ENCODE measurements around the gene GNB5.
"Not testable (repeated sequence)": the region's sequence is repeated elsewhere in the genome, so short reads cannot be mapped to it uniquely, and the experiment has no call there.

The GNB5 gene

DNA sequence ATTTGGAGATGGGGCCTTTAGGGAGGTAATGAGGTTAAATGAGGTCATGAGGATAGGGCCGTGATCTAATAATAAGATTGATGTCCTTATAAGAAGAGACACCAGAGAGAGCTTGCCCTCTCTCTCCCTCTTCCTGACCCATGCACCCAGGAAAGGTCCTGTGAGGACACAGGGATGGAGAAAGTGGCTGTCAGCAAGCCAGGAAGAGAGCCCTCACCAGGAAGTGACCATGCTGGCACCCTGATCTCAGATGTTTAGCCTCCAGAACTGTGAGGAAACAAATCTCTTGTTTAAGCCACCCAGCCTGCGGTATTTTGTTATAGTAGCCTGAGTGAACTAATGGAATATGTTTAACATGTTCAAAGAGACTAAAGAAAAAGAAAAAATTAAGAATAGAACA is 15.3 kb upstream of the GNB5 start:
- no peak for DNase-seq

GRCh38 chr15:52204657-52205056 is 13.5 kb upstream of the GNB5 start:
- DNase-seq: no peak

DNA sequence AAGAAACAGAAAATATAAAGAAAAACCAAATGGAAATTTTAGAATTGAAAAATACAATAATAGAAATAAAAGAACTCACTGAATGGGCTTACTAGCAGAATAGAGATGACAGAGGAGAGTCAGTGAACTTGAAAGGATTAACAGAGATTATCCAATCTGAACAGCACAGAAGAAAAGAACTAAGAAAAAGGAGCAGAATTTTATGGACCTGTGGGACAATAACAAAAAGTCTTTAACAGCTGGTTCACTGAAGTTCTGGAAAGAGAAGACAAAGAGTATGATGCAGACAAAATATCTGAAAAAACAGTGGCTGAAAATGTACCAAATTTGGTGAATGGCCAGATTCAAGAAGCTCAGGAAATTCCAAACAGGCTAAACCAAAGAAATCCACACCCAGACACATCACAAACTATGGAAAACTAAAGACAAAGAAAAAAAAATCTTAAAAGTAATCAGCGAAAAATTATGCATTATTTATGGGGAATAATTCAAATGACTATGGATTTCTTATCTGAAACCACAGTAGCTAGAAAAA is 9.7 kb upstream of the GNB5 start:
- no peak for DNase-seq

DNA sequence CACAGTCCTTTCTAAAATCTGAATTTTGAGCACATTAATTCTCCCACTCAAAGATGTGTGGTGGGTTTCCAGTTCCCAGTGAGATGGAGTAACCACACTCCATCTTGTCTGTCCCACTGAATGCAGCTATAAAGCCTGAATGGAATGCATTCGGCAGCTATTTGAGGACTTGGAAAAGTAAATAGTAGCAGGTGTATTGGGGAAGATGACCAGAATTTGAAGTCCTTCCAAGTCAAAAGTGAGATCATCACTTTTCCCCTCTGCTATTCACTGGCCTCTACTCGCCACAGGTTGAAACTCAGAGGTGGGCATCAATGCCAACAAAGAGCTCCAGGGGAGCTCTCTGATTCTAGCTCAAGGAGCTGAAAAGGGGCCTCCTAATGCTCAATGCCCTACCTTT is 8.1 kb upstream of the GNB5 start:
- no peak for DNase-seq

DNA sequence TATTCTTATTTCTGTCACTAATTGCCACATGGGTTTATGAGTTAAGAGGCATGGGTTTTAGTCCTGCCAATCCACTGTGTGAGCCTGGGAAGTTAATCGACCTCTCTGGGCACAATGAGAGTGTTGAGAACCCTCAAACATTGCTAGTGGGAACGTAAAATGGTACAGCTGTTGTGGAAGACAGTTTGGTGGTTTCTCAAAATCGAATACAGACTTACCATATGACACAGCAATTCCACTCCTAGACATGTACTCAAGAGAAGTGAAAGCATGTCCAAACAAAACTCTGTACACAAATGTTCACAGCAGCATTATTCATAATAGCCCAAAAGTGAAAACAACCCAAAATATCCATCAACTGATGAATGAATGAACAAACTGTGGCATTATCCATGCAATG is 5.7 kb upstream of the GNB5 start:
- no peak for DNase-seq

DNA sequence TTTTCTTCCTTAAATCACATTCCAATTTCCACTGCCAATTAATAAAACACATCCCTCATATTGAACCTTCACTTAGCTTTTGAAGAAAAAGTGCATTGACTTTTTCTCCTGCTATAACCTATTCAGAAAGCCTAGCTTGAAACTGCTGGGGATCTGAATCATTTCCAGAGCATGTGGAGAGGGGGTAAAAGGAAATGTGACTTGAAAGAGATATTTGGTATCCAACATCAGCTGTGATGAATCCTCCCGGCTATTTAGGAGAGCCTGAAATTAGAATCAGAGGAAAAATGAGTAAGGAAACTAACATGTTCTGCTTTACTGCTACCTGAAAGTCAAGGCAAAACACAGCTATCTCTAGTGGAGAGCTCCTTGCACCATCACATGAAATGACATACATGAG is 2.6 kb upstream of the GNB5 start:
- DNase-seq: no peak

DNA sequence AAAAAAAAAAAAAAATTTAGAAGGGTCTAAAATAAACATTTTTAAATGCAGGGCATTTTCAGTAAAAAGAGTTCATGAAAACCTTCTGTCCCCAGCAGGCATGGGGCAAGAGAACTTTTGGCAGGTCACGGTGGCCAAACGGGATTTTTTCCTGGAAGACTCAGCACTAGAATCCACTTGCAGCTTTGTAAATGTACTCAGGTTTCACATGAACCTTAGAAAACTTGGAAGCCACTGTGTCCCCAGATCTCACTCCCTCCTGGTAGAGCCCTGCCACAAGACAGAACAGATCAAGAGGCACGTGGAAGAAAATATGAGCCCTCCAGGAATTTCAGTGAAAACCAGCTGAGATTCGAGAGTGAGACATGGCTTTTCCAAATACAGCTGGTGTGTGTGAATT is 2.1 kb upstream of the GNB5 start:
- DNase-seq: no peak

- DNase-seq: no peak
Observed at GRCh38 chr15:52186651-52187486, 4.3 kb downstream of the GNB5 start.

GRCh38 chr15:52185151-52185561 is 6.0 kb downstream of the GNB5 start:
- DNase-seq: no peak

GRCh38 chr15:52184721-52185120 is 6.5 kb downstream of the GNB5 start:
- DNase-seq: no peak

DNA sequence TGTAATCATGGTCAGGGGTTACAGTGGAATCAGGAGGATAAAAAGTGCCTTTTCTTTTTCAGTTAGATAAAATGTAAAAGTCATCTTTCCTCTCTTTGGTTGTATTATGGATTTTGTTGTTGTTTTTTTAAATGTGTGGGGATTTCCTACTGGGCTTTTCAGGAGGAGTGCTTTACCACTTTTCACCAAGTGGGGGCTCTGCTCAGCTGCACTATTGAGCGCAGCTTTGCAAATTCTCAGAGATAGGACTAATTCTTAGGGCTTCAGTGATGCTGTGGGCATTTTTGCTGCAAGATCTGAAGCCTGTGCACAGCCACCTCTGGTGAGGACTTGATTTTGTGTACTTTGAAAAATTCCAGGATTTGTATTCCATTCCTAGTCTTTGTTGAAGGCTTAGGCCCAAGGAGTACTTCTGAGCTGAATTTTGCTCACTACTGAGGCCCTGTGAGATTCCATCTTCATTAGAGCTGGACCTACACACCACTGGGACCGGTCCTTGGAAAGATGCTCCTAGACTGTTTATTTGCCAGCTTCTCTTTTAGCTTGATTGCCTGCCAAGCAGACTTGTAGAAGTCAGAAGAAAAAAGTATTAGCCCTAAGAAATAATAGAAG is 7.5 kb downstream of the GNB5 start:
- DNase-seq: no peak

DNA sequence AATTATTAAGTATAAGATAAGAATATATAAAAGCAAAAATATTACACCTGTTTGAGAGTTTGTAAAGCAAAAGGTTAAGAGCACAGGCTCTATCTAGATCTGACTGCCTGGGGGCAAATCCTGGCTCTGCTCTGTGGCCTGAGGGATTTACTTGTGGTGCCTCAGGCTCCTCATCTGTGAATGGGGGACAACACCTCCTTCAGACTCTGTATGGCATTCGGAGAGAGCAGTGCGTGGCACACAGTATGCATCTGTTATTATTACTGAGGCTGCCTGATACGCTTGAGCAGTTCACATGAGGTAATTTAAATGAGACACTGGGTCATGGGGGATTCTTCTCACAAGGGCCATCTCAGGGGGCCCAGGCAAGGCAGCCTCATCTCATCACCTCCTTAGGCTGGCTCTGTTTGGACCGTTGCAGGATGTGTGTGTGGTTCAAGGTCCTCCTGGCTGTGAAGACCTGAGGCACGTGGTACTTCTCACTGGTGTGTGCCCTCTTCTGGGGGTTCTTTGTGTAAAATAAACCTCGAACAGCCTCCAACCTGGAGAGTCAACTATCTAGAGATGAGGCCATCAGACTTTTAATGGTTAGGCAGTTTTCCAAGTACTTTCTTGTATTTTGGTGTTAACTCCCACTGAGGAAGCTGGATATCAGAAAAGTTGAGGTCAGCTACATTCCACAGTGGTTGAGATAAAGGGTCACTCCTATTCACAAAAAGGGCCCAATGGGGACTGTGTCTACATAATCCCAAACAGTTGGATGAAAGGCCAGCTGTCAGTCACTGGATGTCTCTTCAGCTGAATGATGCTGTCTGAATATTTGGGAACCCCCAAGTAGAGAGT is 9.0 kb downstream of the GNB5 start:
- no peak for DNase-seq

- no peak for DNase-seq
Observed at GRCh38 chr15:52180851-52181450, 10.2 kb downstream of the GNB5 start.

GRCh38 chr15:52180196-52180835 is 10.9 kb downstream of the GNB5 start:
- peak; percentile 40 for DNase-seq

DNA sequence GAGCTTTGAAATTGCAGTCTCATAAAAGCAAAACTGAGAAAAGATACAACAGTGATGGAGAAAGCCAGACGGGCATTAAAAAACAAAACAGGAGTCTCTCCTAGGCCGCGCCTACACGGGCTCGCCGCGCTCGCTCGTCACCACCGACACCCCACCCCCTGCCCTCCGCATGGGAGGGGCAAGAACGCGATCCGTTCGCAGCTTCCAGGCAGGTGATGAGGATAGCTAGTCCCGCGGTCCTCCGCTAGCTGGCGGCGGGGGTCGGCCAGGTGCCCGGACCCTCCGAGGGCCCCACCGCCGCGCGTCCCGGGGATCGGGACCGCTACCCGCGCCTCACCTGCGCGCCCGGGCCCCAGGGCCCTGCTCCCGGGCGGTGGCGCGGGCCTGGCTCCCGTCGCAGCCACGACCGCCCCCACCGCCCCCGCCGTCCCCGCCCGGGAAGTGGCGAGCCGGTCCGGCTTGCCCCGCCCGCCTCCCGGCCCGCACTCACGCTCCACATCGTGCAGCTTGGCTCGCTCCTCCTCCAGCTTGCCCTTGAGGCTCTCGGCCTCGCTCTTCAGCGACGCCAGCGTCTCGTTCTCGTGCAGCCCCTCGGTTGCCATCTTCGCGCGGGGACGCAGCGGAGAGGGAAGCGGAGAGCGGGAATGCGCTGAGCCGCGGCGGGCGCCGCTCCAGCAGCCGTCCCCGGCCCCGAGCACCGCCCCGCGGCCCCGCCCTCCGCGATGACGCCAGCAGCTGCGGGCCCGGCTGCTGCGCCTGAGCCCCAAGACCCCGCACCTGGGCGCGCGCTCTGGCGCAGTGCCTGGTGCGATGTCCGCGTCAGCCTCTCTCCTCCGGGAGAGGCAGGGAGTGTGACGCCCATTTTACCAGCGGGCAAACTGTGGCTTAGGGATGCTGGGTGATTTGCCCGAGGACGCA is 11.7 kb downstream of the GNB5 start:
- peak; percentile 90 for DNase-seq

DNA sequence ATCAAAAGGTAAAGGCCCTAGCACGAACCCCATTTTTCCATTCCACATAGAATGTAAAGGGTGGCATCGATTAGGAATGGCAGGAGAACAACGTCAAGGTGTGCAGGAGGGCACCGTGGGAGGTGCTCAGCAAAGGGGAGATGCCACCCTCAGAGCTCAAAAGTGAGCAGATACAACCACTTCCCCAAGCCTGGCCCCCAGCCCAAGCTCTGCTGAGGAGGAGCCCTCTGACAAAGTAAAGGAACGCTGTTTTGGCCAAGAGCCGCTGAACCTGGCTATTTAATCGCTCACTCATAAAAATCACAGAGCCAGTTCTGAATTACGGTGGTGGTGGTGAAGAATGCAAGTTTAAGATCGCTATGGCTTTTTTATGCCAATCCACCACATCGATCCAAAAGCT is 12.4 kb downstream of the GNB5 start:
- no peak for DNase-seq

DNA sequence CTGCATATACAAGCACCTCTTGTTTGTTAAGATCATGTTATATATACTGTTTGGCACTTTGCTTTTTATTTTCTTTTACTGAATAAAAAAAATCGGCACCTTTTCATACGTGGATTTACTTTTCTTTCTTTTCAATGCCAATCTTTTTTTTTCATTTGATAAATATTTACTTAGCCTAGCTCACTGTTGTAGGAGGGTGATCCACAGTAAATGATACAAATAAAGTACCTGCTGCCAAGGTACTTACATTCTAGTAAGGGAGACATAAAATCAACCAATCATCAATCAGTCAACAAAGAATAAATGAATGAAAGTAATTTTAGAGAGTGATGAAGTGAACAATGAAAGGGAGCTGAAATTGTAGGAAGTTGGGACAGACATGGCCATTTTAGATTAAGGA is 18.3 kb downstream of the GNB5 start:
- no peak for DNase-seq

GRCh38 chr15:52171807-52172206 is 19.4 kb downstream of the GNB5 start:
- no peak for DNase-seq

DNA sequence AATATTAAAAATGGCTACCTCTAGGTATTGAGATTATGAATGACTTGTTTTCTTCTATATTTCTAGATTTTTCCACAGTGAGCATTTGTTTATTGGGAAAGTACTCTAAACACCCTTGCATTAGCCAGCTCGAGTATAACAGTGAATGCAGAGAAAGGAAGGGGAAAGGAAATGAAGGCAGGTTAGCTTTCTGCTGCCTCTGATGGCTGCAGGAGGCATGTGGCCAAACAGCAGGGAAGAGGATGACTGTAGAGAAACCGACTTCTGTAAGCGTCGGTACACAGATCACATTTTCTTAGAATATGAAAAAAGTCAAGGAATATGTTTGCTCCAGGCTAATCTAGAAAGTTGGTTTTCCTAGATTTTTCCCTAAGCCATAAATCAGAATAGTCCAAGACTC is 19.8 kb downstream of the GNB5 start:
- no peak for DNase-seq

DNA sequence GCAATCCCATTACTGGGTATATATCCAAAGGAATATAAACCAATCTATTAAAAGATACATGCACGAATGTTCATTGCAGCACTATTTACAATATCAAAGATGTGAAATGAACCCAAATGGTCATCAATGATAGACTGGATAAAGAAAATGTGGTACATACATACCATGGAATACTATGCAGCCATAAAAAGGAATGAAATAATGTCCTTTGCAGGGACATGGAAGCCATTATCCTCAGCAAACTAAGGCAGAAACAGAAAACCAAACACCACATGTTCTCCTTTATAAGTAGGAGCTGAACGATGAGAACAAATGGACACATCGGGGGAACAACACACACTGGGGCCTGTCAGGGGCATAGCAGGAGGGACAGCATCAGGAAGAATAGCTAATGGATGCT is 21.0 kb downstream of the GNB5 start:
- not testable (repeated sequence) for DNase-seq

DNA sequence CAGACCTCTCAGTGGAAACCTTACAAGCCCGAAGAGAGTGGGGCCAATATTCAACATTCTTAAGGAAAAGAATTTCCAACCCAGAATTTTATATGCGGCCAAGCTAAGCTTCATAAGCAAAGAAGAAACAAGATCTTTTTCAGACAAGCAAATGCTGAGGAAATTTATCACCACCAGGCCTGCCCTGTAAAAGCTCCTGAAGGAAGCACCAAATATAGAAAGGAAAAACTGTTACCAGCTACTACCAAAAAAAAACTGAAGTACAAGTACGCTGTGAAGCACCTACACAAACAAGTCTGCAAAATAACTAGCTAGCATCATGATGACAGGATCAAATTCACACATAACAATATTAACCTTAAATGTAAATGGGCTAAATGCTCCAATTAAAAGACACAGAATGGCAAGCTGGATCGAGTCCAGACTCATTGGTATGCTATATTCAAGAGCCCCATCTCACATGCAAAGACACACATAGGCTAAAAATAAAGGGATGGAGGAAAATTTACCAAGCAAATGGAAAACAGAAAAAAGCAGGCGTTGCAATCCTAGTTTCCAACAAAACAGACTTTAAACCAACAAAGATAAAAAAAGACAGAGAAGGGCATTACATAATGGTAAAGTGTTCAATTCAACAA is 25.6 kb downstream of the GNB5 start:
- DNase-seq: not testable (repeated sequence)
